ENCODE data around the gene SBF1.

SBF1 gene

DNA sequence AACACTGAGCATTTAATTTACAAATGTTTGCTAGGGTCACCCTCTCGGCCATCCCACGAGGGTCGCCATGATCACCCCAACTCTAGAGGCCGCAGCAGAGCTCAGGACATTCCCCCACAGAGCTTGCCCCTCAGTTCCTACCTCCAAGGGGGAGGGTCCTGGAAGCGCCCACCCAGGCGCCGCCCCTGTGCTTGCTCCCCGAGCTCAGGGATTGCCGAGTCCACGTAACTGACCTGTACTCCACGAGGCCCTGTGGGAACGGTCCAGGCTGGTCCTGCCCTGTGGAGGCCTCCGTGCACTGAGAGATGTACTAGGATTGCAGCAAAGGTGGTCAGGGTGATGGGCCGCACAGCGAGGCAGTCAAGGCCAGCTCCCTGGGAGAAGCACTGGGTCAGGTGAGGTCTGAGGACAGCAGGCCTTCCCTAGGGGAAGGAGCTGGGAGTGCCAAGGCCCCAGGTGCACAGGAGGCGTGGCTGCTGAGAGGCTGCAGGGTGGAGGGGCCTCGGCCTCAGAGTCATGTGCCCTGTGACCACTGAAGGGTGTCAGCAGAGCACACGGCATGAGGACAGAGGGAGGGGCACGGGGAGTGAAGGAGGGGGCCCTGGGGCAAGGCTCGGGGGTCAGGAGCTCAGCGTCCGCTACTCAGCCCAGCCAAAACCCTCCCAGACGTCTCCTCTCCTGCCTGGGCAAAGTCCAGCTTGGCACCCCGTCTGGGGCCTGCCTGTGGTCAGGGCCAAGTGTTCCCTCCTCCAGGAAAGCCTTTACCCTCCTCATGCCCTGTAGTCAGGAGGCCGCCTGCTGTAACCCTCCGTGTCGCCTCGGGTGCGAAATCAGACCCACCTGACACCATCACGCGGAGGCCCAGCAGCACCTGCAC lies 9.4 kb upstream of the SBF1 start:
- DNase-seq: no peak

GRCh38 chr22:50483556-50483955 lies 8.7 kb upstream of the SBF1 start:
- DNase-seq: no peak

GRCh38 chr22:50483106-50483505 lies 8.3 kb upstream of the SBF1 start:
- no peak for DNase-seq

DNA sequence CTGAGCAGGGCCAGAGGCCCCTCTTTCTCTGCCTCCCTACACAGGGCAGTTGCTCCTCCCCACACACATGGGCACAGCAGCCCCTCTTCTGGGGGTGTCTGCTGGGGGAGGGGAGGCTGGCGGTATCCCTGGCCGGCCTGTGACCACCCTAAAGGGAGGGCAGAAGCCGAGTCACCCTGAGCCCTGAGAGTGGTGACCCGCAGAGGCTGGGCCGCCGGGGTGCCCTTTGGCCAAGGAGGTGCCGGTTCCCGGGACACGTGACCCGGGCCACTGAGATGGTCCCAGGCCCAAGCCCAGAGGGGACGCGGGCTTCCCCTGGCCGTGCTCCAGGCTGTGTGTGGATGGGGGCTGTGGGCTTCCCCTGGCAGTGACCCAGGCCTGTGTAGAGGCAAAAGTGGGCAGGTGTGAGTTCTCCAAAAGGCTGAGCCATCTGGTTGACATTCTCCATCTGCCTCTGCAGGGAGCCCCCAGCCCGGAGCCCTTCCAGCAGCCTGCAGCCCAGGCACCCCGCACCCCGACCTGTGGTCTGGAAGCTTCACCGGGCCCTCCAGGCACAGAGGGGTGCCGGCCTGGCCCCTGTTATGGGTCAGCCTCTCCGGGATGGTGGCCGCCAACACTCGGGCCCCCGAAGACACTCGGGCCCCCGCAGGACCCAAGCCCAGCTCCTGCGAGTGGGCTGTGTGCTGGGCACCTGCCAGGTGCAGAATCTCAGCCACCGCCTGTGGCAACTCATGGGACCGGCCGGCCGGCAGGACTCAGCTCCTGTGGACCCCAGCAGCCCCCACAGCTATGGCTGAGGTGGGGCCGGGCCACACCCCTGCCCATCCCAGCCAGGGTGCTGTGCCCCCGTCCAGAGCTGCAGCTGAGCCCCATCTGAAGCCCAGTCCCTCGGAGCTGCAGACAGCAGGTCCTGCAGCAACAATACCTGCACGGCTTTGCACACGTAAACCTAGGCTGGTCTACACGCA lies 7.6 kb upstream of the SBF1 start:
- DNase-seq: no peak

GRCh38 chr22:50481440-50482106 lies 6.7 kb upstream of the SBF1 start, which contains the start of gene ADM2:
Gene ADM2, plus strand, starts transcription at chr22:50481543. Its CDS starts 305 bp downstream, at chr22:50481848.
- DNase-seq: no peak

DNA sequence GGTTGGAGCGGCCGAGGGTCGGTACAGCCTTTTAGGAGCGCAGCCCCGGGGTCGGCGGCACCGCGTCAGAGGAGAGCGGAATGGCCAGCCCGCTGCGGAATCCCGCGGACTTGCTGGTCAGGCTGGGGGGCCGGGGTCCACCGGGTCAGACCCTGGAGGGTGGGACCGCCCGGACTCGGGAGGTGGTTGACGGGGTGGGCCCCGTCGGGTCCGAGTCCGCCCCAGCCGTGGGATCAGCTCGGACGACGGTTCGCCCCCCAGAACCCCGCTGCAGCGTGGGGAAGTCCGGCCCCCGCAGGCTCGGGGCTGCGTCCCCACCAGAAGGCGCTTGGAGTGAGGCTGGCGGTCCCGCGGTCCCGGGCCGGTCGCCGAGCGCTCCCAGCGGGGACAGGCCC lies 6.2 kb upstream of the SBF1 start:
- no peak for DNase-seq

DNA sequence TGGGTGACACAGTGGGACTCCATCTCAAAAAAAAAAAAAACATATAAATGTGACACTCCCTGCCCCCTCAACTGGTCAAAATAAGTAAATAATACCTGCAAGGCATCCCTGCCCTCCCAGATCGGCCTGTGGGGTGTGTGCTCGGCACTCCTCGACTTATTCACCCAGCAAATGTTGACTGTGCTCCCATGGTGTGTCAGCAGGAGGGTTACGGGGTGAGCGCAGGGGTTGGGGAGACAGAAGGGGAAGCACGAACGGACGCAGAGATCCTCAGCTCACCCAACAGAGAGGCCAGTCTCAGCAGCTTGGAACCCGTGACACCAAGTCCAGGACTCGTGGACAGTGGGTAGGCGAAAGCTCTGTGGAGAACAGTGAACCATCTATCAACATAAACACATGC lies 4.9 kb upstream of the SBF1 start:
- no peak for DNase-seq

DNA sequence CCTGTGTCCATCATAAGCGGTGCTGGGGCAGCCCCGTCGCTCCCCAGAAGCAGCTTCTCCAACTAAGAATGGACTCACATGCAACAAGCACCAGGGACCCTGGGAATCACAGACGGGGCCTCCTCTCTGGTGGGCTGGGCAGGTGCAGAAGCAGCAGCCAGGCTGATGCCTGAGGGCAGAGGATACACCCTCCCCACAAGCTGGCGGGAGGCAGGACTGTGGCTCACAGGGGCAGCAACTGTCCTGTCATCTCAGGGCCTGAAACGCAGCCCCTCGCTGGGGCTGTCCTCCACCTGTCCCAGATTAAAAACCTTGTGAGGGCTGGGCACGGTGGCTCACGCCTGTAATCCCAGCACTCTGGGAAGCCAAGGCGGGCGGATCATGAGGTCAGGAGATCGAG lies 3.1 kb upstream of the SBF1 start:
- no peak for DNase-seq

GRCh38 chr22:50476868-50477267 lies 2.0 kb upstream of the SBF1 start:
- DNase-seq: no peak

- DNase-seq: no peak
Measured at GRCh38 chr22:50475652-50476002, 792 bp upstream of the SBF1 start.

DNA sequence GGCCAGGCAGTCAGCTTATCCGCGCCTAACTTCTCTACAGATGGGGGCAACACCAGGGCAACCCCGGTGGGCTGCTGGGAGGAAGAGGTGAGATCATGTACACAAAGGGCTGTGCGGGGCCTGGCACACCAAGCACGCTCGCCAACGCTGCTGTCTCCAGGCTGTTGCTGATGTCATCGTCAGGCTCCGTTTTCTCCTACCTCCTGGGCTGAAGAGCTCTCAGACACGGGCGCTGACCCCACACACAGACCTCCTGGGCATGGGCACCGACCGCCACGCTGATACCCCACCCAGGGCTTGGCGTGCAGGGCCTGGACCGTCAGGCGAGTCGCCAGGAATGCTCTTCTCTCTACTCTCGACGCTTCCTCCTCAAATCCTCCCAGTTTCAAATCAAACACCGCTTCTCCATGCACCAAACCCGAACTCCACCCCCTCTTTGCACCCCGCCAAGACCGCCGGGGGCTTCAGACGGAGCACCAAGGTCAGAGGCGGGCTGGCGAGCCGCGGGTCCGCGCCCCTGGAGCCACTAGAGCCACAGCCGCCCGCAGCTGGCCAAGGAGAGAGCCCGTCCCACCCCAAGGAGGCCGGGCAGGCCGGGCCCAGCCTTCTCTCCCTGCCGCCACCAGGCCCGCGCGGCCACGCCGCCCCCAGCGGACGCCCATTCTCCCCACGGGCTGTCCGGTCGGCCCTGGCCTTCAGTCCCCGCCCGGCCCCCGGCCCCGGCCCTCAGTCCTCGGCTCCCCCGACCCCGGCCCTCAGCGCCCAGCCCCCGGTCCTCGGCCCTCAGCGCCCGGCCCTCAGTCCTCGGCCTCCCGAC lies 772 bp downstream of the SBF1 start:
- DNase-seq: no peak

DNA sequence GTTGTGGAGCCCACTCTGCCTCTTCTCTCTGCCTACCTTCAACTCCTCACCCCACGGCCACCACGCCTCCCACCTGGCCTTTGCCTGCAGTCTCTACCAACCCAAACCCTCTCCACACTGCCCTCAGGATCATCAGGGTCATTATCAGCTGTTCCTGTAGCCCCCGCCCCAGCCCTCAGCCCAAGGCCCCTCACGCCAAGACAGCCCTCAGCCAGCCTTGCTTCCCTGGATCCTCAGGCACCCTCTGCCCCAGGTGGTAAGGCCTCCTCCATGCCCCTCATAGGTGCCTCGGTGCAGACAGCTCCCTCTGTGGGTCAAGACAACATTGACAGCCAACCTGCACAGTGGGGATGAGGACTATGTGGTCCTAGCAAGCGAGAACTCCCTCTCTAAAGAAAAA lies 1.7 kb downstream of the SBF1 start:
- no peak for DNase-seq

DNA sequence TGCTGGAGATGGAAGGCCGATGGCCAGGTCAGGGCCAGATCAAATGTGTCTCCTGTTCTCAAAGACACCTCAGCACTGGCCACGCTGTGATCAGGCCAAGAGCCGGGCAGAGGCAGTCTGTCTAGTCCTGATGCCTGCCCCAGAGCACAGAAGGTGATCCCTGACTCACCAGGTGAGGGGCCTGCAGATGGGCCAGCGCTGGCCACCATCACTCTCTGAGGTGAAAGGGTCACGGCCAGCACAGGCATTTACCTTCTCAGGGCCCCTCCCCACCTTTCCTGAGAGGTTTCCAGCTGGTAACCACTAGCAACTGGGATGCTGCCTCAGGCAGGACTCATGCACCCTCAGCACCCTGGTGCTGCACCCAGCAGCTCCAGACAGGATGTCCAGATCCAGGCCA lies 2.9 kb downstream of the SBF1 start:
- DNase-seq: no peak

- no peak for DNase-seq
Measured at GRCh38 chr22:50471197-50471847, 3.5 kb downstream of the SBF1 start.

- no peak for DNase-seq
Measured at GRCh38 chr22:50470491-50470890, 4.3 kb downstream of the SBF1 start.

DNA sequence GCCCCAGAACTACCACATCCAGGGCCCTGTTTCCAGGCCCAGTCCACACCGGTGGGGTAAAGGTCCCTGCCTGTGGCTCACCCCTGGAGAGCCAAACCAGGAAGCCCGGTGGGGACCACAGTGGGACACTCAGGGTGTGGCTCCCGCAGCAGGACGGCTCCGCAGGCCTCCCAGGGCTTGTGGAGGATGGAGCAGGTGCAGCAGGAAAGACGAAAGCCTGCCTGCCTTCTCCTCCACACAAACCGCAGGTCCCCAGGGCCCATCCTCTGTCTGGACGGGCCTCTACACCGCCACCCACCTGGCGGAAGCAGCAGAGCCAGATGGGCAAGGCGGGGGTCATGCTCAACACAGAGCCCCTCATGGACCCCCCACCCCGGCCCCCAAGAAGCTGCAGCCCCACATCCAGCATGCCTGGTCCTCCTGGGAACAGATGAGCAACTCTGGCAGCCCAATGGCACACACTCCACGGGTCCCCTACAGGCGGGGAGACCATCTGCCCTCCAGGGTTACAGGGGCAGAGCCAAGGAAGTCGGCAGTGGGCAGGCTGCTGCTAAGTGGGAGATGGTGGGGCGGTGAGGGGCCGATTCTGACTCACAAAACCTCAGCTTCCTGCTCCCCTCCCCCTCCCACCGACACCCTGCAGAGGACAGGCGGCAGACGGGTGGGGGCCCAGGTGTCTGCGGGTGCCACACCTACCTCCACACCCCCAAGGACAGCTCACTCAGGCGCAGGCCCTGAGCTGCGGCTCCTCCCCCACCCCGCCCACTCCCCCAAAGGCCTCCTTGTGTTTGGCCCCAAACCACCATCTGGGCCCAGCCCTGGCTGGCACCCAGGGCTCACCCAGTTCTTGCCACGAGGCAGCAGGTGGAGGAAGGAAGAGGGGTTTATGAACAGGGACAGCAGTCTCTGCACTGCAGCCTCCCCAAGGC lies 5.2 kb downstream of the SBF1 start:
- DNase-seq: no peak

DNA sequence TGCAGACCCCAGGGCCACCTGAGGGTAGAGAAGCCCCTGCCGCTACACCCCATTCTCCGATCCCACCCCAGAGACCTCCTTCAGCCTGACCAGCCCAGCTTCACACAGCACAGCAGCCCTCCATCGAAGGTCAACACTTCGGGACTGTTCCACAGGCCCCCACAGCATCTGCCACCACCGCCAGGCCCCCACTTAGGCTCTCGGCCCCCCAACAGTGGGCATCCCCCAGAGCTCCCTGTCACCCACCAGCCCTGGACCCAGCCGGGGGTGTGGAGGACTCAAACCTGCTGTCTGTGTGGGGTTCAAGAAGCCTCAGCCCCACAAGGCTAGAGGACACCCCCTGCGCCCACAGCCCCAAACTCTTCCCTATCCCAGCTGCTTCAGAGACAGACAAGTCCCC lies 6.2 kb downstream of the SBF1 start:
- DNase-seq: no peak

- DNase-seq: no peak
Measured at GRCh38 chr22:50467773-50468440, 6.9 kb downstream of the SBF1 start.

- no peak for DNase-seq
Measured at GRCh38 chr22:50467341-50467740, 7.5 kb downstream of the SBF1 start.

Measured in NCI-H187 treated with DMSO at 0.1 percent for 48 hours (cell line).